GM12878 (cell line): ENCODE data around the gene ZYG11B. TPM values are rescaled to one million over a fixed set of nuclear protein-coding genes. Genes with fewer than 3 reads are reported as not detected.

Source experiments
- ATAC-seq: fragments of 200-7000 bp; cut with Tn5 transposase; 3 replicates; pipeline ENCODE4 v1.9.1; 2020; ENCODE audit warnings: mild to moderate bottlenecking, moderate library complexity
- BruUV-seq: library from RNA; stranded (reverse); fragments of 400-500 nt; replicated peaks from 2 replicates; lab custom pipeline; 2021; lab: Mats Ljungman, UMichigan
- CTCF ChIA-PET: fragments of 300-600 bp; sonication (Branson Sonifier 250); formaldehyde crosslinking; extraction: SDS; loops from one replicate; lab custom pipeline; 2021; ENCODE audit warnings: inconsistent platforms; lab: Yijun Ruan, JAX
- POLR2A ChIA-PET: fragments of 350-600 bp; formaldehyde crosslinking; extraction: SDS; loops from one replicate; lab custom pipeline; 2021; ENCODE audit warnings: inconsistent platforms; lab: Charles Lee
- RAD21 ChIA-PET: fragments of 300-600 bp; sonication (Branson Sonifier 250); formaldehyde crosslinking; loops from one replicate; lab custom pipeline; 2023; ENCODE audit warnings: antibody characterized with exemption; ENCODE audit not compliant: unreplicated experiment; lab: Charles Lee
- SMC1A ChIA-PET: fragments of 300-600 bp; sonication (Branson Sonifier 250); formaldehyde crosslinking; loops from one replicate; lab custom pipeline; 2023; ENCODE audit not compliant: unreplicated experiment, uncharacterized antibody; lab: Charles Lee
- DNase-seq: peaks from one replicate; pipeline ENCODE4 v3.0.0-alpha.2; 2011; ENCODE audit warnings: low read depth, low spot score
- FAIRE-seq: peaks from 3 replicates; lab custom pipeline; 2011; peaks lifted over from hg19 to GRCh38; lab: Jason Lieb, UNC
- H2AFZ ChIP-seq: 2 replicates; pipeline ENCODE4 v1.6.0; 2011; ENCODE audit warnings: low read depth, low read length, control low read depth; ENCODE audit not compliant: control insufficient read depth
- H3K27ac ChIP-seq: 2 replicates; pipeline ENCODE4 v1.5.1; 2011; ENCODE audit warnings: control low read depth; ENCODE audit not compliant: control insufficient read depth, insufficient read depth
- H3K27me3 ChIP-seq, 2 experiments: replicated peaks in 1 of 2; 2 replicates each; pipeline versions ENCODE4 v1.6.0 to v1.6.1; 2011; ENCODE audit warnings: low read length in 1 of 2; ENCODE audit not compliant: control insufficient read depth in 2 of 2, insufficient read depth in 2 of 2
- H3K36me3 ChIP-seq, 2 experiments: 2 replicates each; pipeline ENCODE4 v1.5.1; 2011; ENCODE audit warnings: low read length in 1 of 2; ENCODE audit not compliant: control insufficient read depth in 2 of 2, insufficient read depth in 2 of 2
- H3K4me1 ChIP-seq: 2 replicates; pipeline ENCODE4 v1.6.1; 2011; ENCODE audit warnings: mild to moderate bottlenecking, low read length, moderate library complexity, mixed read lengths; ENCODE audit not compliant: control insufficient read depth, insufficient read depth
- H3K4me2 ChIP-seq: 2 replicates; pipeline ENCODE4 v1.6.0; 2011; ENCODE audit warnings: control low read depth; ENCODE audit not compliant: control insufficient read depth, insufficient read depth
- H3K4me3 ChIP-seq: fragments of 200-600 bp; sonication (generic); 2 replicates; pipeline ENCODE4 v1.5.1; 2016
- H3K79me2 ChIP-seq: 2 replicates; pipeline ENCODE4 v1.6.0; 2011; ENCODE audit warnings: low read length; ENCODE audit not compliant: control insufficient read depth, insufficient read depth
- H3K9ac ChIP-seq: 2 replicates; pipeline ENCODE4 v1.8.0; 2011; ENCODE audit warnings: low read length, control low read depth, mixed read lengths; ENCODE audit not compliant: control insufficient read depth, insufficient read depth
- H3K9me3 ChIP-seq: replicated peaks from 3 replicates; pipeline ENCODE4 v1.5.1; 2011; ENCODE audit warnings: mild to moderate bottlenecking, low read length; ENCODE audit not compliant: control insufficient read depth, insufficient read depth
- H4K20me1 ChIP-seq: 2 replicates; pipeline ENCODE4 v1.6.0; 2011; ENCODE audit not compliant: control insufficient read depth, insufficient read depth
- CHD2 ChIP-seq: IDR thresholded peaks from 2 replicates; pipeline ENCODE4 v1.6.1; 2011; ENCODE audit warnings: low read depth, low read length, improper control_type of control experiment, borderline replicate concordance
- DPF2 ChIP-seq: fragments of 450-650 bp; IDR thresholded peaks from 2 replicates; pipeline ENCODE4 v1.6.1; 2017; ENCODE audit warnings: mild to moderate bottlenecking
- HDAC6 ChIP-seq: fragments of 200-600 bp; sonication (generic); IDR thresholded peaks from one replicate; pipeline ENCODE4 v1.8.0; 2017; ENCODE audit warnings: antibody characterized with exemption; ENCODE audit not compliant: unreplicated experiment
- MXI1 ChIP-seq: fragments of 150-350 bp; IDR thresholded peaks from 2 replicates; pipeline ENCODE4 v1.6.1; 2011; ENCODE audit warnings: low read depth, mild to moderate bottlenecking, inconsistent platforms, low read length, improper control_type of control experiment
- NFYA ChIP-seq: IDR thresholded peaks from 2 replicates; pipeline ENCODE4 v1.6.1; 2011; ENCODE audit warnings: low read depth, mild to moderate bottlenecking, low read length, improper control_type of control experiment, borderline replicate concordance
- RAD51 ChIP-seq: fragments of 450-650 bp; IDR thresholded peaks from 2 replicates; pipeline ENCODE4 v1.6.1; 2016; ENCODE audit warnings: moderate library complexity, mild to moderate bottlenecking, inconsistent platforms
- RB1 ChIP-seq: fragments of 450-650 bp; formaldehyde crosslinking; IDR thresholded peaks from 2 replicates; pipeline ENCODE4 v1.6.1; 2017; ENCODE audit warnings: mild to moderate bottlenecking, borderline replicate concordance
- RCOR1 ChIP-seq: conservative IDR thresholded peaks from 2 replicates; pipeline ENCODE4 v1.6.1; 2012; ENCODE audit warnings: low read depth, low read length, improper control_type of control experiment
- YY1 ChIP-seq: IDR thresholded peaks from 2 replicates; pipeline ENCODE4 v1.6.1; 2011; ENCODE audit warnings: low read depth, mild to moderate bottlenecking, low read length
- WGBS: methylation state at CpG from one replicate; pipeline ENCODE4 v1.1.6; 2016; ENCODE audit warnings: low lambda C conversion rate; ENCODE audit not compliant: insufficient replicate concordance, insufficient coverage; ENCODE audit errors: missing lambda C conversion rate; 5-methylcytosine and 5-hydroxymethylcytosine counted together
- in situ Hi-C: fragments of 300-500 bp; cut with MboI; formaldehyde crosslinking; loops from 9 replicates; pipeline ENCODE4 v1.14.3; 2018; ENCODE audit warnings: mixed read lengths
- intact Hi-C: fragments of 100-400 bp; cut with micrococcal nuclease; formaldehyde crosslinking; loops from one replicate; pipeline ENCODE4 v1.14.2; 2022; ENCODE audit not compliant: unreplicated experiment
- polyA plus RNA-seq, 11 experiments: library from polyadenylated mRNA; depleted of rRNA in 4 of 11; unstranded in 6 of 11; stranded (reverse) in 5 of 11; fragments of >200 nt; fragmentation: Nextera tagmentation in 4 of 11; fragmentation: Illumina TruSeq in 1 of 11; extraction: Ambion mirVana in 4 of 11; extraction: Trizol in 1 of 11; gene quantifications; 1 replicate in 1 of 11; 2 replicates in 10 of 11; pipeline versions ENCODE4 v1.2.1 to v1.2.3, GENCODE V29; 2011 to 2016; ENCODE audit warnings: inconsistent platforms in 2 of 11, missing spikeins in 2 of 11, low read depth in 1 of 11
- total RNA-seq, 4 experiments: library from RNA; depleted of rRNA in 3 of 4; stranded (reverse); fragments of >200 nt in 3 of 4; fragmentation: Illumina TruSeq in 1 of 4; extraction: Trizol in 1 of 4; gene quantifications; 2 replicates each; pipeline versions ENCODE4 v1.2.1 to v1.2.3, GENCODE V29; 2013 to 2021
- TF ChIP-seq, protein P1 (sequence below): fragments of 450-650 bp; IDR thresholded peaks from 2 replicates; pipeline ENCODE4 v1.6.1; 2016; ENCODE audit warnings: mild to moderate bottlenecking, moderate library complexity, borderline replicate concordance

Gene ZYG11B
- total and polyA plus RNA-seq, 10 of the 15 experiments (the other 5 are each of a cell fraction or from before 2014, with no cell fraction given), result 1.8 to 8.5 (median 5.3) TPM

DNA sequence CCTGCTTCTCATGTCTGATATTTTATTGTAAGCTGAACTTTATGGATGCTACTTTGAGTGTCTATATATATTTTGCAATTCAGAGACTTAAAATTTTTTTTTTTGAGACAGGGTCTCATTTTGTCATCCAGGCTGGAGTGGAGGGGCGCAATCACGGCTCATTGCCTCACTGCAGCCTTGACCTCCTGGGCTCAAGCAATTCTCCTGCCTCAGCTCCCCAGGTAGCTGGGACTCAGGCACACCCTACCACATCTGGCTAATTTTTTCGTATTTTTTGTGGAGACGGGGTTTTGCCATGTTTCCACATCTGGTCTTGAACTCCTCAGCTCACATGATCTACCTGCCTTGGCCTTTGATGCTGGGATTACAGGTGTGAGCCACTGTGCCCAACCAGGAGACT lies 124.7 kb downstream of the ZYG11B start:
- intact Hi-C loops (no loop called here), in situ Hi-C loops (no loop called here)
- Histone ChIP-seq H3K9me3 (no peaks in the 10 kb centered on the region), H3K9ac (no peak overlapping the region), H3K4me2 (no peak overlapping the region), H4K20me1 (no peaks in the 10 kb centered on the region), H3K27me3 (no peaks in the 10 kb centered on the region), H2AFZ (no peak overlapping the region), H3K27ac (no peak overlapping the region), H3K79me2 (peaks cover 4% of the 10 kb centered on the region), H3K4me1 (no peaks in the 10 kb centered on the region), H3K4me3 (no peak overlapping the region), H3K36me3 (no peaks in the 10 kb centered on the region; a peak in 2 of 4 replicates)
- no peak for ATAC-seq
- RAD21 ChIA-PET, result no interaction called here
- no peak for DNase-seq
- SMC1A ChIA-PET, result interaction anchor here (0.9 to 1.5 kb wide), 2 partner anchors 17 to 446 kb away, joined by 3 to 5 read pairs; partner anchors contain the start of gene PRPF38A
- 85% methylated on average over 4 of the region's 4 CpGs for WGBS
- FAIRE-seq, result no peak
- CTCF ChIA-PET, result interaction anchor here (0.6 kb wide), 1 partner anchor 527 kb away, joined by 3 read pairs; no protein-coding TSS in a partner anchor
- POLR2A ChIA-PET, result interaction anchor here (1.1 kb wide), 1 partner anchor 8 kb away, joined by 3 read pairs; the partner anchor contains the start of gene ZYG11A
- no peak for TF ChIP-seq NFYA
- TF ChIP-seq, all 136 proteins: peak for 0
- BruUV-seq, result no TSS peak

DNA sequence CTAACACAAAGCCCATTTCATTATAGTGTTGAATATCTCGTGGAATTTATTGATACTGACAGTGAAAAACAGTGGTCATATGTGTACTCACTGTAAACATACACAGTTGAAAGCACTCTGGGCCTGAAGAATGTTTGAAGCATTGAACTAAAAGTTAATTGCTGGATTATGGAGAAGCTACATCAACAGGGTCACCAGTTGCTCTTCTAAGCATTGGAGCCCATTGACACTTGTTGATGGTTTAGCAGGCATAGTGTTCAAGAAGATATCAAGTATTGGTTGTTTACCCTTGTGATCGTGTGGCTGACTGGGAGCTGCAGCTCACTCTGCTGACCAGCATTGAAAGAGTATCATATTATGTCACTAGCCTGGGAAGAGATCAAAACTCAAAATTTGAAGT lies 126.6 kb downstream of the ZYG11B start:
- H3K27ac ChIP-seq, result no peak overlapping the region
- POLR2A ChIA-PET, result interaction anchor here (1.4 kb wide), 1 partner anchor 10 kb away, joined by 5 read pairs; the partner anchor contains the start of gene ZYG11A

More for the DNA sequence above, 126.6 kb downstream of the ZYG11B start:
- H3K4me2 ChIP-seq, result no peak overlapping the region
- FAIRE-seq, result no peak
- H4K20me1 ChIP-seq, result no peaks in the 10 kb centered on the region
- no peak overlapping the region for H3K9ac ChIP-seq
- peaks cover 2% of the 10 kb centered on the region for H3K79me2 ChIP-seq
- SMC1A ChIA-PET, result interaction anchor here (0.6 kb wide), 1 partner anchor 101 kb away, joined by 3 read pairs; no protein-coding TSS in a partner anchor
- no peaks in the 10 kb centered on the region for H3K4me1 ChIP-seq
- no peak overlapping the region for H2AFZ ChIP-seq
- 96% methylated on average over 2 of the region's 2 CpGs for WGBS
- H3K9me3 ChIP-seq, result no peaks in the 10 kb centered on the region
- TF ChIP-seq RCOR1 (no peak), RAD51 (no peak), HDAC6 (no peak), RB1 (no peak), CHD2 (no peak), DPF2 (no peak), MXI1 (no peak), YY1 (no peak)
- TF ChIP-seq, protein P1, sequence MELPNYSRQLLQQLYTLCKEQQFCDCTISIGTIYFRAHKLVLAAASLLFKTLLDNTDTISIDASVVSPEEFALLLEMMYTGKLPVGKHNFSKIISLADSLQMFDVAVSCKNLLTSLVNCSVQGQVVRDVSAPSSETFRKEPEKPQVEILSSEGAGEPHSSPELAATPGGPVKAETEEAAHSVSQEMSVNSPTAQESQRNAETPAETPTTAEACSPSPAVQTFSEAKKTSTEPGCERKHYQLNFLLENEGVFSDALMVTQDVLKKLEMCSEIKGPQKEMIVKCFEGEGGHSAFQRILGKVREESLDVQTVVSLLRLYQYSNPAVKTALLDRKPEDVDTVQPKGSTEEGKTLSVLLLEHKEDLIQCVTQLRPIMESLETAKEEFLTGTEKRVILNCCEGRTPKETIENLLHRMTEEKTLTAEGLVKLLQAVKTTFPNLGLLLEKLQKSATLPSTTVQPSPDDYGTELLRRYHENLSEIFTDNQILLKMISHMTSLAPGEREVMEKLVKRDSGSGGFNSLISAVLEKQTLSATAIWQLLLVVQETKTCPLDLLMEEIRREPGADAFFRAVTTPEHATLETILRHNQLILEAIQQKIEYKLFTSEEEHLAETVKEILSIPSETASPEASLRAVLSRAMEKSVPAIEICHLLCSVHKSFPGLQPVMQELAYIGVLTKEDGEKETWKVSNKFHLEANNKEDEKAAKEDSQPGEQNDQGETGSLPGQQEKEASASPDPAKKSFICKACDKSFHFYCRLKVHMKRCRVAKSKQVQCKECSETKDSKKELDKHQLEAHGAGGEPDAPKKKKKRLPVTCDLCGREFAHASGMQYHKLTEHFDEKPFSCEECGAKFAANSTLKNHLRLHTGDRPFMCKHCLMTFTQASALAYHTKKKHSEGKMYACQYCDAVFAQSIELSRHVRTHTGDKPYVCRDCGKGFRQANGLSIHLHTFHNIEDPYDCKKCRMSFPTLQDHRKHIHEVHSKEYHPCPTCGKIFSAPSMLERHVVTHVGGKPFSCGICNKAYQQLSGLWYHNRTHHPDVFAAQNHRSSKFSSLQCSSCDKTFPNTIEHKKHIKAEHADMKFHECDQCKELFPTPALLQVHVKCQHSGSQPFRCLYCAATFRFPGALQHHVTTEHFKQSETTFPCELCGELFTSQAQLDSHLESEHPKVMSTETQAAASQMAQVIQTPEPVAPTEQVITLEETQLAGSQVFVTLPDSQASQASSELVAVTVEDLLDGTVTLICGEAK, result no peak
- TF ChIP-seq, all 136 proteins: peak for 0
- BruUV-seq, result no TSS peak
- in situ Hi-C loops (no loop called here), intact Hi-C loops (no loop called here)
- Histone ChIP-seq H3K36me3 (no peaks in the 10 kb centered on the region; a peak in 2 of 4 replicates), H3K4me3 (no peak overlapping the region), H3K27me3 (no peaks in the 10 kb centered on the region)
- DNase-seq (no peak), ATAC-seq (peak; percentile 16)
- ChIA-PET CTCF (no interaction called here), RAD21 (interaction anchor here (1.2 kb wide), 1 partner anchor 10 kb away, joined by 4 read pairs; the partner anchor contains the start of gene ZYG11A)
